ENCODE results near the gene DIO3. TPM values are rescaled to one million over a fixed set of nuclear protein-coding genes. Genes with fewer than 3 reads are reported as not detected.
"Not testable (repeated sequence)": the region's sequence is repeated elsewhere in the genome, so short reads cannot be mapped to it uniquely, and the experiment has no call there.

Gene DIO3
- total RNA-seq, 1 donor from 2014 or later: 0.51 TPM

DNA sequence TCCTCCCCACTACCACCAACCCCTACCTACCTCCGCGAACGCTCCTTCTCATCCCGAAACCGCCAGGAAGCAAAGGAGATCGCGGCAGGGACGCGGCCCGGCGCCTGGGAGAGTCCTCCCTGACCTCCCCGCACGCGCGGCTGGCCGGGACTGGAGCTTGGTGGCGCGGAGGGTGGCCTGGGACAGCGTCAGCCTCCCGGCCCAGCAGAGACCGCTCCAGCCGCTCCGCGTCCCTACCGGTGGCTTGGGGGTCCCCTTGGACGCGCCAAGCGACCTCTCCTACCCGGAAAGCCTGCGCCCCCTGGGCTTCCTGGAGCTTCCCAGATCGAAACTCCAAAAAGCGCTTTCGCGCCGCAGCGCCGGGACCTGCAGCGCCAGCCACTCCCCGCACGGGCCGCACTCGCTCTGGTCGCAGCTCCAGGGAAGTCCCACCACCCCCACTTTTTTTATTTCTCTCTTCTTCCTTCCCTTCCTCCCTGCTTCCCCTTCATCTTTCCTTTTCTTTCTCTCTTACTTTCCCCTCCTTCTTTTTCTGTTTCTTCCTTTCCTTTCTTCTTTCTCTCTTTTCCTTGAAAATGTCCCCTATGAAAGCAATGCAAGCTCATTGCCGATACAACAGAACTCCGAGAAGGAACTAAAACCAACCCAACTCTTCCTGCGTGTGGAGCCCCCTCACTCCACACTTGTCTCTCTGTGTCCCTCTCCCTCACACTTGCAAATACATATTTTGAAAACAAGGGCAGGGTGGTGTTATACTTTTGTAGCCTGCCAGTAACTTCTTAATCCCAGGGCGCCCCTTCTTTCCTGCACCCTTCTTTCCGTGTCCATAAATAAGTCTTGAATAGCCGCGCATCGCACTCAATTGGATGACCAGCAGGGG lies 3.8 kb downstream of the DIO3 start:
- no peak for DNase-seq (ENCODE audit: low read depth, low spot score)
- no peak overlapping the region for H3K27ac Mint-ChIP-seq (ENCODE audit: unreplicated experiment)
- peaks cover 76% of the 10 kb centered on the region for H3K27me3 Mint-ChIP-seq (ENCODE audit: low read depth)
- peaks cover 22% of the 10 kb centered on the region for H3K4me1 Mint-ChIP-seq
- H3K9me3 Mint-ChIP-seq: no peaks in the 10 kb centered on the region
- TF ChIP-seq, protein P1, sequence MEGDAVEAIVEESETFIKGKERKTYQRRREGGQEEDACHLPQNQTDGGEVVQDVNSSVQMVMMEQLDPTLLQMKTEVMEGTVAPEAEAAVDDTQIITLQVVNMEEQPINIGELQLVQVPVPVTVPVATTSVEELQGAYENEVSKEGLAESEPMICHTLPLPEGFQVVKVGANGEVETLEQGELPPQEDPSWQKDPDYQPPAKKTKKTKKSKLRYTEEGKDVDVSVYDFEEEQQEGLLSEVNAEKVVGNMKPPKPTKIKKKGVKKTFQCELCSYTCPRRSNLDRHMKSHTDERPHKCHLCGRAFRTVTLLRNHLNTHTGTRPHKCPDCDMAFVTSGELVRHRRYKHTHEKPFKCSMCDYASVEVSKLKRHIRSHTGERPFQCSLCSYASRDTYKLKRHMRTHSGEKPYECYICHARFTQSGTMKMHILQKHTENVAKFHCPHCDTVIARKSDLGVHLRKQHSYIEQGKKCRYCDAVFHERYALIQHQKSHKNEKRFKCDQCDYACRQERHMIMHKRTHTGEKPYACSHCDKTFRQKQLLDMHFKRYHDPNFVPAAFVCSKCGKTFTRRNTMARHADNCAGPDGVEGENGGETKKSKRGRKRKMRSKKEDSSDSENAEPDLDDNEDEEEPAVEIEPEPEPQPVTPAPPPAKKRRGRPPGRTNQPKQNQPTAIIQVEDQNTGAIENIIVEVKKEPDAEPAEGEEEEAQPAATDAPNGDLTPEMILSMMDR (conservative IDR thresholded peaks at IDR 0.05): no peak
- no peaks in the 10 kb centered on the region for H3K36me3 Mint-ChIP-seq (ENCODE audit: low read depth)
- peak overlapping the region; percentile 58 for H3K4me3 Mint-ChIP-seq

DNA sequence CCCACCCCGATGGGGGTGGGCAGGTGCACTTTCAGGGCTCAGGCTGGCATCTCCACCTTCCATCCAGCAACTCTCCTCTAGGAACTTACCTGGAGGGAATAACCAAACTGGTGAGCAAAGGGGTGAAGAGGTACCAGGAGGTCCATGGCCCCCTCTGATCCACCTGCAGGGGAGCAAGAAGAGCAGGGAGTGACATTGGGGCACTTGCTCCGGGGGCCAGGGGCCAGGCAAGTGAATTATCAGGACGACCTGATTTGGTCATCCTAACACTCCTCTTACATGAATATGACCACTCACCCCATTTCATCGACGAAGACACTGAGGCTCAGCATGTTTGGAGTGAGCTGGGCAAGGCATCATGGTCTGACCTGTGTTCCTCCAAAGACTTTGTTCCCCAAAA lies 6.0 kb downstream of the DIO3 start:
- TF ChIP-seq, protein P1 (conservative IDR thresholded peaks at IDR 0.05): no peak
- Mint-ChIP-seq H3K36me3 (ENCODE audit: low read depth) (no peaks in the 10 kb centered on the region), H3K27ac (ENCODE audit: unreplicated experiment) (no peak overlapping the region), H3K9me3 (no peaks in the 10 kb centered on the region), H3K4me3 (no peak overlapping the region), H3K27me3 (ENCODE audit: low read depth) (peaks cover 74% of the 10 kb centered on the region), H3K4me1 (peaks cover 22% of the 10 kb centered on the region)
- DNase-seq (ENCODE audit: low read depth, low spot score): no peak

DNA sequence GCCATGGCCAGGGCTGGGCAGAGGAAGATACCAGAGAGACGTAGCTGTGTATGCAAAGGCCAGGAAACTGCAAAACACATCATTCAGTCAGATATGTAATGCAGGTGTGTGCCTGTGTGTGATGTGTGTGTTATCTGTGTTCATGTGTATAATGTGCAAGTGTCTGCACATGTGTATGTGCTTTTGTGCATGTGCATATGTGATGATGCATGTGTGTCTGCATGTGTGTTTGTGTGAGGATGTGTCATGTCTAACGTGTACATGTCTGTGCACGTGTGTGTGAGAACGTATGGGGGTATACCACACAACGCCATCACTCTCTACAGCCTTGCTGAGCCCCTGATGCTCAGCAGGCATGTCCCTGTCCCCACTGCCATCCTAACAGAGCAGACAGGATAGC lies 9.7 kb downstream of the DIO3 start:
- Mint-ChIP-seq H3K9me3 (no peaks in the 10 kb centered on the region), H3K27ac (ENCODE audit: unreplicated experiment) (no peak overlapping the region), H3K4me1 (peaks cover 10% of the 10 kb centered on the region), H3K27me3 (ENCODE audit: low read depth) (peaks cover 55% of the 10 kb centered on the region), H3K4me3 (no peak overlapping the region), H3K36me3 (ENCODE audit: low read depth) (no peaks in the 10 kb centered on the region)
- DNase-seq (ENCODE audit: low read depth, low spot score): no peak
- TF ChIP-seq, protein P1 (conservative IDR thresholded peaks at IDR 0.05): no peak

DNA sequence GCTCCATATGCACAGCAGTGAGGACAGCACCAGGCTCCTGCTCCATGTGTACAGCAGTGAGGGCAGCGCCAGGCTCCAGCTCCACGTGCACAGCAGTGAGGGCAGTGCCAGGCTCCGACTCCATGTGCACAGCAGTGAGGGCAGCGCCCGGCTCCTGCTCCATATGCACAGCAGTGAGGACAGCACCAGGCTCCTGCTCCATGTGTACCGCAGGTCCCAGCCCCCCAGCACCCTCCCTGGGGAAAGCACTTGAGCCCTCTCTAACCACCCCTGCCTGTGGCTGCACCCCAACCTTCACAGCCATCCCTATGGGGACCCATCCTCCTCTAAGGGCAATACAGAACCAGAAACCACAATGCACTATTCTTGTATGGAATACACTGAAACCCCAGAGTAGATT lies 11.2 kb downstream of the DIO3 start:
- H3K9me3 Mint-ChIP-seq; H3K36me3 Mint-ChIP-seq (ENCODE audit: low read depth); H3K4me1 Mint-ChIP-seq; DNase-seq (ENCODE audit: low read depth, low spot score); H3K4me3 Mint-ChIP-seq; H3K27ac Mint-ChIP-seq (ENCODE audit: unreplicated experiment): not testable (repeated sequence)
- peaks cover 40% of the 10 kb centered on the region for H3K27me3 Mint-ChIP-seq (ENCODE audit: low read depth)

DNA sequence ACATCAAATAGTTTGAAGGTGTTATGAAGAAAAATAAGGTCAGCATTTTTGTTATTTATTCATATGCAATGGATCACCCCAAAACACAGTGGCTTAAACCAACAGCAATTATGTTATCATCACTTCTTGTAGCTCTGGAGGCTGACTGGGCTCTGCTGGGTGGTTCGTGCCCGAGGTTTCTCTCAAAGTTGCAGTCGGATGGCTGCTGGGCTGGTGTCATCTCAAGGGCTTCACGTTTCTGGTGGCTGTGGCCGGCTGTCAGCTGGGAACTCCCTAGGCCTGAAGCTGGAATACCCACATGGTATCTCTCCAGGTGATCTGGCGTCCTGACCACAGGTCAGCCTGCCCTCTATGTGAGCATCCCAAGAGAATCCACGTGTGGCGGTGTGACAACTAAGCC lies 12.0 kb downstream of the DIO3 start:
- H3K27me3 Mint-ChIP-seq (ENCODE audit: low read depth): peaks cover 36% of the 10 kb centered on the region
- no peak overlapping the region for H3K4me3 Mint-ChIP-seq
- H3K9me3 Mint-ChIP-seq: no peaks in the 10 kb centered on the region
- no peak overlapping the region for H3K27ac Mint-ChIP-seq (ENCODE audit: unreplicated experiment)
- TF ChIP-seq, protein P1 (conservative IDR thresholded peaks at IDR 0.05): no peak
- H3K36me3 Mint-ChIP-seq (ENCODE audit: low read depth): no peaks in the 10 kb centered on the region
- H3K4me1 Mint-ChIP-seq: peaks cover 5% of the 10 kb centered on the region
- no peak for DNase-seq (ENCODE audit: low read depth, low spot score)

DNA sequence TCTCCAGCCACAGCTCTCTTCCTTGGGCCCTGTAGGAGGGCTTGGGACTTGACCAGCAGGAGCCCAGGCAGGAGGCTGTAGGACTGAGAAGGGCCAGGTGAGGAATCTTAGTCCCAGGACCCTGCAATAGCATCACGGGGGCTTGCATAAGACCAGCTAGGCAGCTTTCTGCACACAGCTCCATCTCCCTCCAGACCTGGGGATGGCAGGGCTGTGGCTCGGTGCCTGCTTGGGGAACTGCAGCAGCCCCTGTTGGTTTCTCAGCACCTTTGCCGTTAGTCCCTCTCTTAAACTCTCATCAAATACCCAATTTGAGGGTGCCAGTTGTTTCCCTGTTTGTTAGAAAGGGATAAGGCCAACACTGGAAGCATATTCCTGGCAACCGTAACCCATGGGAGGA lies 14.3 kb downstream of the DIO3 start:
- Mint-ChIP-seq H3K27me3 (ENCODE audit: low read depth) (peaks cover 35% of the 10 kb centered on the region), H3K27ac (ENCODE audit: unreplicated experiment) (no peak overlapping the region), H3K4me1 (no peaks in the 10 kb centered on the region), H3K36me3 (ENCODE audit: low read depth) (no peaks in the 10 kb centered on the region), H3K9me3 (no peaks in the 10 kb centered on the region), H3K4me3 (no peak overlapping the region)
- no peak for DNase-seq (ENCODE audit: low read depth, low spot score)
- TF ChIP-seq, protein P1 (conservative IDR thresholded peaks at IDR 0.05): no peak

Data from neural crest cell (in vitro differentiated cells).